ENCODE data around the gene ATF6. TPM values are rescaled to one million over a fixed set of nuclear protein-coding genes. Genes with fewer than 3 reads are reported as not detected.
A peak's percentile ranks its signal among the peaks of the same experiment; 100 is the strongest.
"Not testable (repeated sequence)": the region's sequence is repeated elsewhere in the genome, so short reads cannot be mapped to it uniquely, and the experiment has no call there.

Gene ATF6
- total RNA-seq, 1 donor from 2014 or later, result 23.9 TPM

GRCh38 chr1:161739865-161740566 is 26.1 kb upstream of the ATF6 start:
- Mint-ChIP-seq H3K36me3 (ENCODE audit: low read depth) (no peaks in the 10 kb centered on the region), H3K27ac (no peak overlapping the region), H3K4me3 (no peak overlapping the region), H3K9me3 (no peaks in the 10 kb centered on the region), H3K27me3 (ENCODE audit: insufficient read depth) (peaks cover 24% of the 10 kb centered on the region), H3K4me1 (ENCODE audit: low read depth) (peaks cover 53% of the 10 kb centered on the region)
- intact Hi-C loops (cut with micrococcal nuclease), result loop anchor here (2.0 to 5.0 kb wide), 2 partner anchors 13 to 343 kb away; no protein-coding TSS in a partner anchor
- DNase-seq (ENCODE audit: low spot score), result no peak

- Mint-ChIP-seq H3K27me3 (ENCODE audit: insufficient read depth) (peaks cover 26% of the 10 kb centered on the region), H3K27ac (no peak overlapping the region), H3K36me3 (ENCODE audit: low read depth) (no peaks in the 10 kb centered on the region), H3K4me3 (no peak overlapping the region), H3K4me1 (ENCODE audit: low read depth) (peaks cover 60% of the 10 kb centered on the region), H3K9me3 (no peaks in the 10 kb centered on the region)
- intact Hi-C loops (cut with micrococcal nuclease), result loop anchor here (1.0 to 5.0 kb wide), 5 partner anchors 14 to 344 kb away; no protein-coding TSS in a partner anchor
- no peak for DNase-seq (ENCODE audit: low spot score)
Observed at GRCh38 chr1:161740921-161741320, 25.2 kb upstream of the ATF6 start.

DNA sequence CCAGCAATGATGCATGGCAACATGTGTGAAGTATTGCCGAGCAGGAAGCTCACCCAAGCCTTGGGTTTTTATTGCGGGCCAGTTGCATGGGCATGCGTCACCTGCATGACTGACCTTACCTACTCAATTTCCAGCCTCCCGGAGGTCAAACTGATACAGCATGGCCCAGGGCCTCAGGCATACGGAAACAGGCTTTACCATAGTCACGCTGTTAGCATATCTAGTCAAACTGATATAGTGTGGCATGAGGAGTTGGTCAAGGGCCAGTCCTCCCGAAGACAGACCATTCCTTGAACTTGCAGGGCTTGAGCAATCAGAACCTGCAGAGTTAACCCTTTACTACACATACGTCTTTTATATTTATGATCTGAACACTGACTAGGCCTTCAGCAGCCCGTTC is 22.9 kb upstream of the ATF6 start:
- no peak for DNase-seq (ENCODE audit: low spot score)
- peaks cover 28% of the 10 kb centered on the region for H3K27me3 Mint-ChIP-seq (ENCODE audit: insufficient read depth)
- intact Hi-C loops (cut with micrococcal nuclease), result loop anchor here (5.0 kb wide), 1 partner anchor 346 kb away; no protein-coding TSS in a partner anchor
- peaks cover 54% of the 10 kb centered on the region for H3K4me1 Mint-ChIP-seq (ENCODE audit: low read depth)
- no peaks in the 10 kb centered on the region for H3K9me3 Mint-ChIP-seq
- H3K36me3 Mint-ChIP-seq (ENCODE audit: low read depth), result no peaks in the 10 kb centered on the region
- H3K27ac Mint-ChIP-seq, result no peak overlapping the region
- no peak overlapping the region for H3K4me3 Mint-ChIP-seq

DNA sequence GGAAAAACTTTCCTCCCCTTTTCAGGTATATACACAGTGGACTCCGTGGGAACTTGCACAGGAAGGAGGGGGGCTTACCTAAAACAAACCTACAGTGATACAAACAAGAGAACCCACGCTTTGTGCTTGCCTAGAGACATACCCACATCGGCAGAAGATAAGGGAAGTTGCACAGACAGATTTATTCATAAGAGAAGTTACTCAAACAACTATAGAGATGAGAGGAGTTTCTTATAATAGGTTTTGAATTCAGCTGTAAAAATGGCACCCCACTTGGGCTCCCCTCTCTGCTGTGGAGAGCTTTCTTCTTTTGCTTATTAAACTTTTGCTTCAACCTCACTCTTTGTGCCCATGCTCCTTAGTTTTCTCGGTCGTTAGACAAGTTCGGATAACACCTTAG is 18.3 kb upstream of the ATF6 start:
- peaks cover 8% of the 10 kb centered on the region for H3K36me3 Mint-ChIP-seq (ENCODE audit: low read depth)
- H3K9me3 Mint-ChIP-seq, result no peaks in the 10 kb centered on the region
- H3K4me3 Mint-ChIP-seq, result no peak overlapping the region
- DNase-seq (ENCODE audit: low spot score), result no peak
- intact Hi-C loops (cut with micrococcal nuclease), result no loop called here
- H3K27ac Mint-ChIP-seq, result no peak overlapping the region
- peaks cover 40% of the 10 kb centered on the region for H3K4me1 Mint-ChIP-seq (ENCODE audit: low read depth)
- peaks cover 27% of the 10 kb centered on the region for H3K27me3 Mint-ChIP-seq (ENCODE audit: insufficient read depth)

GRCh38 chr1:161749509-161750407 is 16.4 kb upstream of the ATF6 start, which contains the start of gene DUSP12:
DUSP12 (plus strand) TSS chr1:161749786; CDS start chr1:161749802, 16 bp downstream.
- peak; percentile 82 for DNase-seq (ENCODE audit: low spot score)
- H3K9me3 Mint-ChIP-seq, result peaks cover 9% of the 10 kb centered on the region
- H3K4me1 Mint-ChIP-seq (ENCODE audit: low read depth), result peaks cover 32% of the 10 kb centered on the region
- peaks cover 23% of the 10 kb centered on the region for H3K36me3 Mint-ChIP-seq (ENCODE audit: low read depth)
- intact Hi-C loops (cut with micrococcal nuclease), result loop anchor here (1.0 kb wide), 2 partner anchors 17 to 137 kb away; partner anchors contain the start of gene ATF6
- H3K27me3 Mint-ChIP-seq (ENCODE audit: insufficient read depth), result peaks cover 27% of the 10 kb centered on the region
- peak within 1 kb of the TSS; percentile 98 for H3K4me3 Mint-ChIP-seq
- peak within 1 kb of the TSS; percentile 99 for H3K27ac Mint-ChIP-seq

- peak overlapping the region; percentile 5 for H3K27ac Mint-ChIP-seq
- DNase-seq (ENCODE audit: low spot score), result peak; percentile 21
- H3K9me3 Mint-ChIP-seq, result no peaks in the 10 kb centered on the region
- H3K27me3 Mint-ChIP-seq (ENCODE audit: insufficient read depth), result no peaks in the 10 kb centered on the region
- H3K4me3 Mint-ChIP-seq, result peak overlapping the region; percentile 32
- intact Hi-C loops (cut with micrococcal nuclease), result no loop called here
- H3K4me1 Mint-ChIP-seq (ENCODE audit: low read depth), result peaks cover 29% of the 10 kb centered on the region
- H3K36me3 Mint-ChIP-seq (ENCODE audit: low read depth), result peaks cover 5% of the 10 kb centered on the region
Observed at GRCh38 chr1:161763522-161764098, 2.5 kb upstream of the ATF6 start.

DNA sequence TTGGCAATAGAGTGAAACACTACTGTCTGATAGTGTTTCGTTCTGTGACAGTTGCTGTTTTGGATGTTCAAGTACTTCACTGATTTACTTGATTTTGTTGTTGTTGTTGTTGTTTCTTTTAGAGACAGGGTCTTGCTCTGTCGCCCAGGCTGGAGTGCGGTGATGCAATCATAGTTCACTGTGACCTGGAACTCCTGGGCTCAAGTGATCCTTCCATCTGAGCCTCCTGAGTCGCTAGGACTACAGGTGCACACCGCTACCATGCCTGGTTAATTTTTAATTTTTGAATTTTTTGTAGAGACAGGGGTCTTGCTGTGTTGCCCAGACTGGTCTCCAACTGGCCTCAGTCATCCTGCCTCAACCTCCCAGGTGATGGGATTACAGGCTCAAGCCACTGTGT is 2.3 kb downstream of the ATF6 start:
- H3K27me3 Mint-ChIP-seq (ENCODE audit: insufficient read depth), result no peaks in the 10 kb centered on the region
- no peak for DNase-seq (ENCODE audit: low spot score)
- peak overlapping the region; percentile 97 for H3K4me3 Mint-ChIP-seq
- H3K9me3 Mint-ChIP-seq, result no peaks in the 10 kb centered on the region
- H3K4me1 Mint-ChIP-seq (ENCODE audit: low read depth), result peaks cover 35% of the 10 kb centered on the region
- H3K27ac Mint-ChIP-seq, result peak overlapping the region; percentile 35
- intact Hi-C loops (cut with micrococcal nuclease), result loop anchor here (5.0 kb wide), 2 partner anchors 794 to 1554 kb away; partner anchors contain the start of genes NUF2 and UAP1
- peaks cover 2% of the 10 kb centered on the region for H3K36me3 Mint-ChIP-seq (ENCODE audit: low read depth)

DNA sequence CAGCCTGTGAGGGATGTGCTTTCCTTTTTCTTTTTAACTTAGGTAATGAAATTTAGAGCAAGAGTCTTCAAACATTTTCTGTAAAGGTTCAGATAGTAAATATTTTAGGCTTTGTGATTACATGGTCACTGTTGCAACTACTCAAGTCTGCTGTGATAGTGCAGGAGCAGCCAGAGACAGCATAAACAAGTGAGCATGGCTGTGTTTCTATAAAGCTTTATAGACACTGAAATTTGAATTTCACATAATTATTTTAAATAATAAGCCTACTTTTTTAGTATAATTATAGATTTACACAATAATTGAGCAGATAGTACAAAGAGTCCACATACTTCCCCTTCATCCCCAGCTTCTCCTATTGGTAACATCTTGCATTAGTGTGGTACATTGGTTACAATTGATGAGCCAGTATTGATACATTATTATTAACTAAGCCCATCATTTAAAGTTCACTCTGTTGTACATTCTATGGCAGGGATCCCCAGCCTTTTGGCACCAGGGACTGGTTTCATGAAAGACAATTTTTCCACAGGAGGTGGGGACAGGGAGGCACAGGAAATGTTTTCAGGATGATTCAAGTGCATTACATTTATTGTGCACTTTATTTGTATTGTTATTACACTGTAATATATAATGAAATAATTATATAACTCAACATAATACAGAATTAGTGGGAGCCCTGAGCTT is 3.0 kb downstream of the ATF6 start:
- intact Hi-C loops (cut with micrococcal nuclease), result loop anchor here (5.0 kb wide), 2 partner anchors 793 to 1553 kb away; partner anchors contain the start of genes NUF2 and UAP1
- DNase-seq (ENCODE audit: low spot score), result no peak
- H3K4me3 Mint-ChIP-seq, result no peak overlapping the region
- H3K4me1 Mint-ChIP-seq (ENCODE audit: low read depth), result peaks cover 35% of the 10 kb centered on the region
- H3K27ac Mint-ChIP-seq, result no peak overlapping the region
- H3K36me3 Mint-ChIP-seq (ENCODE audit: low read depth), result peaks cover 2% of the 10 kb centered on the region
- H3K9me3 Mint-ChIP-seq, result no peaks in the 10 kb centered on the region
- no peaks in the 10 kb centered on the region for H3K27me3 Mint-ChIP-seq (ENCODE audit: insufficient read depth)

DNA sequence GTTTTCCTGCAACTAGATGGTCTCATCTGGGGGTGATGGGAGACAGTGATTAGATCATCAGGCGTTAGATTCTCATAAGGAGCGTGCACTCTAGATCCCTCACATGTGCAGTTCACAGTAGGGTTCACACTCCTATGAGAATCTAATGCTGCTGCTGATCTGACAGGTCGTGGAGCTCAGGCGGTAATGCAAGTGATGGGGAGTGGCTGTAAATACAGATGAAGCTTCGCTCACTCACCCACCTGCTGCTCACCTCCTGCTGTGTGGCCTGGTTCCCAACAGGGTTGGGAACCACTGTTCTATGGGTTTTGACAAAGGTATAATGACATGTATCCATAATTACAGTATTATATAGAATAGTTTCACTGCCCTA is 3.5 kb downstream of the ATF6 start:
- intact Hi-C loops (cut with micrococcal nuclease), result loop anchor here (5.0 kb wide), 2 partner anchors 793 to 1553 kb away; partner anchors contain the start of genes NUF2 and UAP1
- peaks cover 35% of the 10 kb centered on the region for H3K4me1 Mint-ChIP-seq (ENCODE audit: low read depth)
- H3K27me3 Mint-ChIP-seq (ENCODE audit: insufficient read depth); H3K27ac Mint-ChIP-seq; H3K36me3 Mint-ChIP-seq (ENCODE audit: low read depth); H3K4me3 Mint-ChIP-seq; DNase-seq (ENCODE audit: low spot score); H3K9me3 Mint-ChIP-seq: not testable (repeated sequence)

GRCh38 chr1:161770250-161770649 is 4.1 kb downstream of the ATF6 start:
- DNase-seq (ENCODE audit: low spot score), result no peak
- Mint-ChIP-seq H3K9me3 (no peaks in the 10 kb centered on the region), H3K27ac (no peak overlapping the region), H3K4me3 (no peak overlapping the region), H3K36me3 (ENCODE audit: low read depth) (peaks cover 2% of the 10 kb centered on the region), H3K4me1 (ENCODE audit: low read depth) (peaks cover 35% of the 10 kb centered on the region), H3K27me3 (ENCODE audit: insufficient read depth) (no peaks in the 10 kb centered on the region)
- intact Hi-C loops (cut with micrococcal nuclease), result no loop called here

GRCh38 chr1:161771161-161771560 is 5.0 kb downstream of the ATF6 start:
- no peaks in the 10 kb centered on the region for H3K27me3 Mint-ChIP-seq (ENCODE audit: insufficient read depth)
- peaks cover 2% of the 10 kb centered on the region for H3K36me3 Mint-ChIP-seq (ENCODE audit: low read depth)
- intact Hi-C loops (cut with micrococcal nuclease), result no loop called here
- no peak overlapping the region for H3K4me3 Mint-ChIP-seq
- H3K9me3 Mint-ChIP-seq, result no peaks in the 10 kb centered on the region
- H3K4me1 Mint-ChIP-seq (ENCODE audit: low read depth), result peaks cover 34% of the 10 kb centered on the region
- H3K27ac Mint-ChIP-seq, result no peak overlapping the region
- no peak for DNase-seq (ENCODE audit: low spot score)

GRCh38 chr1:161771973-161772372 is 5.9 kb downstream of the ATF6 start:
- no peaks in the 10 kb centered on the region for H3K27me3 Mint-ChIP-seq (ENCODE audit: insufficient read depth)
- no peak for DNase-seq (ENCODE audit: low spot score)
- no peak overlapping the region for H3K4me3 Mint-ChIP-seq
- H3K27ac Mint-ChIP-seq, result no peak overlapping the region
- H3K36me3 Mint-ChIP-seq (ENCODE audit: low read depth), result peaks cover 2% of the 10 kb centered on the region
- H3K9me3 Mint-ChIP-seq, result no peaks in the 10 kb centered on the region
- peaks cover 25% of the 10 kb centered on the region for H3K4me1 Mint-ChIP-seq (ENCODE audit: low read depth)
- intact Hi-C loops (cut with micrococcal nuclease), result no loop called here

Data from activated T-helper 1 cell treated with anti-CD3 and anti-CD28 coated beads, Interleukin-12 subunit alpha, Interleukin-12 subunit beta, Interleukin-2, Interleukin-4 antibody, amounts not matched to agents 30 ng/mL and 10 ng/mL and 1 ng/mL, durations not matched to agents 14 hours and 24 hours and 36 hours (primary cell).